T-helper 2 cell treated with Interferon-gamma antibody and Interleukin-4, amounts not matched to agents 5 μg/mL and 100 μg/mL, for 36 hours (primary cell): Measurements from ENCODE around the gene SLC38A5.

Experiments
- DNase-seq: peaks from one replicate; pipeline ENCODE4 v3.0.0; 2021; ENCODE audit warnings: low spot score
- H3K27ac Mint-ChIP-seq: one replicate; pipeline ENCODE4 v1.8.0; 2021; ENCODE audit warnings: mild to moderate bottlenecking, mixed read lengths
- H3K27me3 Mint-ChIP-seq: one replicate; pipeline ENCODE4 v1.8.0; 2021; ENCODE audit warnings: low read depth, mixed read lengths
- H3K36me3 Mint-ChIP-seq: one replicate; pipeline ENCODE4 v1.8.0; 2021; ENCODE audit warnings: low read depth, mixed read lengths
- H3K4me1 Mint-ChIP-seq: one replicate; pipeline ENCODE4 v1.8.0; 2021; ENCODE audit warnings: low read depth, mixed read lengths
- H3K4me3 Mint-ChIP-seq: one replicate; pipeline ENCODE4 v1.8.0; 2022; ENCODE audit warnings: mild to moderate bottlenecking, moderate library complexity, mixed read lengths
- H3K9me3 Mint-ChIP-seq: one replicate; pipeline ENCODE4 v1.8.0; 2021; ENCODE audit warnings: mixed read lengths

Gene SLC38A5

GRCh38 chrX:48507246-48507645 is 37.2 kb upstream of the SLC38A5 start:
- Mint-ChIP-seq H3K27ac (no peak overlapping the region), H3K27me3 (no peaks in the 10 kb centered on the region), H3K36me3 (peaks cover 8% of the 10 kb centered on the region), H3K4me1 (peaks cover 19% of the 10 kb centered on the region), H3K9me3 (no peaks in the 10 kb centered on the region), H3K4me3 (no peak overlapping the region)
- DNase-seq, result no peak

DNA sequence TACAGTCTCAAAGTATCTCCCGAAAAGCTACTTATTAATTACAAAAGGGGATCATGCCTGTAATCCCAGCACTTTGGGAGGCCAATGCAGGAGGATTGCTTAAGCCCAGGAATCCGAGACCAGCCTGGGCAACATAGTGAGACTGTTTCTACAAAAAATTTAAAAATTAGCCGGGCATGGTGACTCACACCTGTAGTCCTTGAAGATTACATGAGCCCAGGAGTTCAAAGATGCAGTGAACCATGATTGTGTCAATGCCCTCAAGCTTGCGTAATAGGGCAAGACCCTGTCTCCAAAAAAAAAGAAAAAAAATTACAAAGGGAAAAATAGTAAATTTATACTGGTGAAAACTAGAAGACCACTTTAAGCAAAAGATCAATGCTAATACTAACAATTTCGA is 35.4 kb upstream of the SLC38A5 start:
- Mint-ChIP-seq H3K27me3 (no peaks in the 10 kb centered on the region), H3K36me3 (peaks cover 4% of the 10 kb centered on the region), H3K4me1 (peaks cover 10% of the 10 kb centered on the region), H3K9me3 (no peaks in the 10 kb centered on the region), H3K27ac (no peak overlapping the region), H3K4me3 (no peak overlapping the region)
- no peak for DNase-seq

GRCh38 chrX:48504261-48504660 is 34.2 kb upstream of the SLC38A5 start:
- H3K4me3 Mint-ChIP-seq, result no peak overlapping the region
- no peak overlapping the region for H3K27ac Mint-ChIP-seq
- peaks cover under 1% of the 10 kb centered on the region for H3K36me3 Mint-ChIP-seq
- peaks cover under 1% of the 10 kb centered on the region for H3K4me1 Mint-ChIP-seq
- H3K27me3 Mint-ChIP-seq, result no peaks in the 10 kb centered on the region
- DNase-seq, result no peak
- no peaks in the 10 kb centered on the region for H3K9me3 Mint-ChIP-seq

DNA sequence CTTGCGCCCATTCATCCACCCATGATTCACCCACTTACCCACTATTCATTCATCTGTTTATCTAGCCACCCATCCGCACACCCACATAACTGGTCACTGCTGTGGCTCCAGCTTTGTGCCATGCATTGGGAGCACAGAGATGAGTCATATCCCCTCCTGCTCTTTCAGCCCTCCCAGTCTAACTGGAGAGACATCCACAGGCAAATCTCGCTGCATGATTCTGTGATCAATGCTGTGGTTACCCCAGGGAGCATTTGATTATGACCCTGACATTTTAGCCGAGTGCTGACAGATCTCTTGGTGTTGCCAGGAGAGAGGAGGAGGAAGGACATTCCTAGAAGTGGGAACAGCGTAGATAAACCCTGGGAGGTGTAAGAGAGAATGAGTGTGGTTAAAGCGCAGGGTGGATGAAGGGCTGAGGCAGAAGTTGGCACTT is 28.3 kb upstream of the SLC38A5 start:
- Mint-ChIP-seq H3K4me3 (no peak overlapping the region), H3K4me1 (peaks cover 4% of the 10 kb centered on the region), H3K27me3 (no peaks in the 10 kb centered on the region), H3K36me3 (no peaks in the 10 kb centered on the region), H3K9me3 (no peaks in the 10 kb centered on the region), H3K27ac (no peak overlapping the region)
- peak; percentile 5 for DNase-seq

DNA sequence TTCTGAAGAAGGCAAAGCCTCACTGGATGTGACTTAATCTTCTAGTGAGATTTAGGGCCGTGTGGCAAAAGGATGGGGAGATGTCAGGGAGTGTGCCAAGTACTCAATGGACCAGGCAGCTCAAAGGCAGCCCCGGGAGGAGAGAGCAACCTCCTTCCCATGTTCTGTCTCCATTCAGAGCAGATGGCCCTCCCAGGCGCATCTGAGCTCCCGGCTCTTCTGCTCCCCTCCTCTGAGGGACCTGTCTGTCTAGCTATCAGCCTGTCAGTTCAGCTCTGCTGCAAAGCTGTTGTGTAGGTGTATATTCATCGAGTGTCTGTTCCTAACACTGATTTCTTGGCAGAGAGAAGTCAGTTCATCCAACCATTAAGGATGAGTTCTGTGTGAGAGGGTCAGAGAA is 27.8 kb upstream of the SLC38A5 start:
- Mint-ChIP-seq H3K36me3 (no peaks in the 10 kb centered on the region), H3K9me3 (no peaks in the 10 kb centered on the region), H3K27ac (no peak overlapping the region), H3K4me1 (peaks cover 4% of the 10 kb centered on the region), H3K27me3 (no peaks in the 10 kb centered on the region), H3K4me3 (no peak overlapping the region)
- DNase-seq, result no peak

GRCh38 chrX:48496660-48497059 is 26.6 kb upstream of the SLC38A5 start:
- H3K9me3 Mint-ChIP-seq, result no peaks in the 10 kb centered on the region
- H3K4me1 Mint-ChIP-seq, result peaks cover 4% of the 10 kb centered on the region
- H3K27ac Mint-ChIP-seq, result no peak overlapping the region
- no peaks in the 10 kb centered on the region for H3K27me3 Mint-ChIP-seq
- H3K4me3 Mint-ChIP-seq, result no peak overlapping the region
- no peak for DNase-seq
- H3K36me3 Mint-ChIP-seq, result no peaks in the 10 kb centered on the region

- Mint-ChIP-seq H3K27me3 (no peaks in the 10 kb centered on the region), H3K9me3 (no peaks in the 10 kb centered on the region), H3K36me3 (no peaks in the 10 kb centered on the region), H3K27ac (no peak overlapping the region), H3K4me3 (no peak overlapping the region), H3K4me1 (peaks cover 4% of the 10 kb centered on the region)
- no peak for DNase-seq
Measured at GRCh38 chrX:48493890-48494364, 23.9 kb upstream of the SLC38A5 start.

DNA sequence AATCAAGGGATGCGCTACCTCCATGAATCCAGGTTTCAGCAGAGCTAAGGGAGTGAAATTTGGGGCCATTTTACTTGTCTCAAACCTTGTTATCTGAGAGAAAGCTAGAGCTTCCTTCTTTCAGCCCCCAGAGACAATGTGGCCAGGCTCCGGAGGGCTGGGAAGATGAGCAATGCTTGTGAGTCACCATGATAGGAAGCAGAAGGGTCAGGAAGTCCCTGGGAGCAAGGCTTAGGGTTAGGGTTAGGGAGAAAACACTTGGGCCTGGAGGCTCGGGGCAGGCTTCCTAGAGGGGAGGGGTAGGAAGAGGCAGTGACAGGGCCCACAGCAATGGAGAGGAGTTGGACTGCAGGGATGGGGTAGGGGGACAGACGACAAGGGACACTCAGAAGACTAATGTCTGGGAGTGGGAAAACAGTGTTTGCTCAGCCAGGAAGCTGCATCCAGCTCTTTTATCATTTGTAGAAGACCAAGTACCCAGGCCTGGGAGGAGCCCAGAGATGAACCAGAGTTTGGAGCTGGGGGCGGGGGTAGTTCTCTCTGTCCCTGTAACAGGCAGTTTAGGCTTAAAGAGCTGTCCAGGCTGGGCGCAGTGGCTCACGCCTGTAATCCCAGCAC is 22.3 kb upstream of the SLC38A5 start:
- Mint-ChIP-seq H3K27me3 (no peaks in the 10 kb centered on the region), H3K4me3 (no peak overlapping the region), H3K36me3 (peaks cover 1% of the 10 kb centered on the region), H3K9me3 (no peaks in the 10 kb centered on the region), H3K27ac (no peak overlapping the region), H3K4me1 (no peaks in the 10 kb centered on the region)
- DNase-seq, result no peak

DNA sequence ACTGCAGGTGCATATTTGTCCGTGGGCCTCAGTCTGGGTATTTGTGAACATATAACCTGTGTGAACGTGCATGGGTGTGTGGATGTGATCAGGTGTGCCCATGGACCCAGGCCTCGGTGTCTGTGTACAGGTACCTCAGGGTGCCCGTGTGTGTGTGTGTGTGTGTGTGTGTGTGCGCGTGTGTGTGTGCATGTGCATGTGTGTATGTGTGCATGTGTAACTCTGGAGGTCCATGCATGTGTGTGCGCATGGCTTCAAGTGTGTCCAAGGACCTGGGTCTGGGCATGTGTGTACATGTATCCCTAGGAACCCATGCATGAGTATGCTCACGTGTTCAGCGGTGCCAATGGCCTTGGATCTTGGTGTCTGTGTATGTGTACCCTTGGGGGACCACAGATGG is 21.7 kb upstream of the SLC38A5 start:
- Mint-ChIP-seq H3K4me3 (no peak overlapping the region), H3K9me3 (no peaks in the 10 kb centered on the region), H3K4me1 (no peaks in the 10 kb centered on the region), H3K27ac (no peak overlapping the region), H3K36me3 (peaks cover 5% of the 10 kb centered on the region), H3K27me3 (no peaks in the 10 kb centered on the region)
- DNase-seq, result no peak

DNA sequence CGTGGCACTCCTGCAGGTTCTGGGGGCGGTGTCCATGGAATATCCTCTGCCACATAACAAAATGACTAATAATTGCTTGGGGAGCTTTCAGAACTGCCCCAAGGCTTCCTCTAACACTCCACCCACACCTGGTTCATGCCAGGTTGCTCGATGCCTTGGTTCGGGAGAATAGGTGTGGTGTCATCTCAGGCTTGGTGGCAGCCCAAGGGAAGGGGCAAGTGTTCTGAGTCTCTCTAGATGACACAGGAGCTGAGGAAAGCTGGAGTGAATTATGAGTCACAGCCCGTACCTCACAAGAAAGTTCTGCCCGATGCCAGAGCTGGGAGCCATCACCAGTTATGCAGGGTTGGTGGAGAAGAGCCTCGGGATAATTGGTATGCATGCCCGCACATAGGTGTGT is 20.6 kb upstream of the SLC38A5 start:
- H3K36me3 Mint-ChIP-seq, result peaks cover 5% of the 10 kb centered on the region

DNA sequence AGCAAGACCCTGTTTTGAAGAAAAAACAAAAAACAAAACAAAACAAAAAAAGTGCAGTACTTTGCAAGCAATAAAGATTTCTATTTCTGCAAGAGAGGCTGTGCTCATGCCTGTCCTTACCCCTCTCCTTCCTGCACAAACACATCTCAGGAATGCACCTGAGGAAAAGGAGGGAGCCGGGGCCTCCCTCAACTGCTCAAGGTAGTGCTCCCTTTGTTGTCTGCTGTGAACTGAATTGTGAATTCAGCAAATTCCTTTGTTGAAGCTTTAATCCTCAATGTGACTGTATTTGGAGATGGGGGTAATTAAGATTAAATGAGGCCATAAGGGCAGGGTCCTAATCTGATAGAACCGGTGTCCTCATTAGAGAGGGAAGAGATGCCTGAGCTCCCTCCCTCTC is 19.8 kb upstream of the SLC38A5 start:
- H3K36me3 Mint-ChIP-seq, result peaks cover 5% of the 10 kb centered on the region
- no peak overlapping the region for H3K27ac Mint-ChIP-seq
- no peaks in the 10 kb centered on the region for H3K27me3 Mint-ChIP-seq
- DNase-seq, result no peak
- H3K9me3 Mint-ChIP-seq, result no peaks in the 10 kb centered on the region
- H3K4me3 Mint-ChIP-seq, result no peak overlapping the region
- no peaks in the 10 kb centered on the region for H3K4me1 Mint-ChIP-seq

More for the DNA sequence above, 20.6 kb upstream of the SLC38A5 start:
- Mint-ChIP-seq H3K27me3 (no peaks in the 10 kb centered on the region), H3K4me3 (no peak overlapping the region), H3K9me3 (no peaks in the 10 kb centered on the region), H3K4me1 (no peaks in the 10 kb centered on the region), H3K27ac (no peak overlapping the region)
- DNase-seq, result no peak

DNA sequence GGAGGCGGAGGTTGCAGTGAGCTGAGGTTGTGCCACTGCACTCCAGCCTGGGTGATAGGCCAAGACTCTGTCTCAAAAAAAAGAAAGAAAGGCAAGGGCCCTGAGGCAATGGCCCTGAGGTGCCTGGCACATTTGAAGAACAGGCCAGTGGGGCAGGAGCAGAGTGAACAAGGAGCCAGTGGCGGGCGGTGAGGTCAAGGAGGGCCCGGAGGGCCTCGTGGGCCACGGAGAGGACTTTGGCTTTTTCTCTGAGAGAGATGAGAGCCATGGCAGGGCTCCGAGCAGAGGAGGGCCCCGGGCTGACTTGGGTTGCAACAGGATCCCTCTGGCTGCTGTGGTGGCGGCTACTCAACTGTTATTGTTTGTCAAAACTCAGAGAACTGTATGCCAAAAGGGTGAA is 19.2 kb upstream of the SLC38A5 start:
- Mint-ChIP-seq H3K36me3 (peaks cover 5% of the 10 kb centered on the region), H3K27me3 (no peaks in the 10 kb centered on the region), H3K4me1 (no peaks in the 10 kb centered on the region), H3K27ac (no peak overlapping the region), H3K9me3 (no peaks in the 10 kb centered on the region), H3K4me3 (no peak overlapping the region)
- DNase-seq, result no peak

- peaks cover 8% of the 10 kb centered on the region for H3K36me3 Mint-ChIP-seq
- DNase-seq, result no peak
- H3K27ac Mint-ChIP-seq, result no peak overlapping the region
- no peaks in the 10 kb centered on the region for H3K9me3 Mint-ChIP-seq
- no peak overlapping the region for H3K4me3 Mint-ChIP-seq
- H3K4me1 Mint-ChIP-seq, result no peaks in the 10 kb centered on the region
- no peaks in the 10 kb centered on the region for H3K27me3 Mint-ChIP-seq
Measured at GRCh38 chrX:48488034-48488433, 18.0 kb upstream of the SLC38A5 start.

- no peaks in the 10 kb centered on the region for H3K4me1 Mint-ChIP-seq
- no peak overlapping the region for H3K27ac Mint-ChIP-seq
- H3K9me3 Mint-ChIP-seq, result no peaks in the 10 kb centered on the region
- peaks cover 13% of the 10 kb centered on the region for H3K36me3 Mint-ChIP-seq
- no peak for DNase-seq
- H3K27me3 Mint-ChIP-seq, result no peaks in the 10 kb centered on the region
- no peak overlapping the region for H3K4me3 Mint-ChIP-seq
Measured at GRCh38 chrX:48487362-48487798, 17.3 kb upstream of the SLC38A5 start.

GRCh38 chrX:48482526-48482925 is 12.5 kb upstream of the SLC38A5 start:
- no peak overlapping the region for H3K27ac Mint-ChIP-seq
- peaks cover 8% of the 10 kb centered on the region for H3K4me1 Mint-ChIP-seq
- peaks cover 47% of the 10 kb centered on the region for H3K36me3 Mint-ChIP-seq

More at GRCh38 chrX:48482526-48482925, 12.5 kb upstream of the SLC38A5 start:
- Mint-ChIP-seq H3K9me3 (no peaks in the 10 kb centered on the region), H3K4me3 (no peak overlapping the region), H3K27me3 (no peaks in the 10 kb centered on the region)
- DNase-seq, result no peak
